KMS-11 (cell line): Measurements from ENCODE around the gene DTWD1.
"Not testable (repeated sequence)": the region's sequence is repeated elsewhere in the genome, so short reads cannot be mapped to it uniquely, and the experiment has no call there.

Source experiments
- H2AFZ ChIP-seq: fragments of 200-600 bp; sonication (generic); 2 replicates; pipeline ENCODE4 v1.6.1; 2016; ENCODE audit warnings: antibody characterized with exemption, mixed run types, low read depth
- H3K27ac ChIP-seq: fragments of 200-600 bp; sonication (generic); 2 replicates; pipeline ENCODE4 v1.6.1; 2016; ENCODE audit warnings: mild to moderate bottlenecking, mixed run types
- H3K27me3 ChIP-seq: fragments of 200-600 bp; sonication (generic); 2 replicates; pipeline ENCODE4 v1.6.1; 2017; ENCODE audit warnings: mild to moderate bottlenecking, low read depth, mixed run types, moderate library complexity; ENCODE audit not compliant: insufficient read depth
- H3K36me3 ChIP-seq: fragments of 200-600 bp; sonication (generic); 2 replicates; pipeline ENCODE4 v1.6.1; 2017; ENCODE audit warnings: mild to moderate bottlenecking, mixed run types; ENCODE audit not compliant: insufficient read depth
- H3K4me1 ChIP-seq: fragments of 200-600 bp; sonication (generic); 2 replicates; pipeline ENCODE4 v1.6.1; 2016; ENCODE audit warnings: mild to moderate bottlenecking, low read depth, mixed run types; ENCODE audit not compliant: poor library complexity, severe bottlenecking
- H3K4me2 ChIP-seq: fragments of 200-600 bp; sonication (generic); 2 replicates; pipeline ENCODE4 v1.7.0; 2016; ENCODE audit warnings: mild to moderate bottlenecking, mixed run types
- H3K4me3 ChIP-seq: fragments of 200-600 bp; sonication (generic); IDR thresholded peaks from 2 replicates; pipeline ENCODE4 v1.6.1; 2017; ENCODE audit warnings: low read depth, low read length, mixed read lengths; ENCODE audit not compliant: insufficient read depth
- H3K79me2 ChIP-seq: fragments of 200-600 bp; sonication (generic); 2 replicates; pipeline ENCODE4 v1.6.1; 2016; ENCODE audit warnings: low read depth, mixed run types; ENCODE audit not compliant: insufficient read depth
- H3K9ac ChIP-seq: fragments of 200-600 bp; sonication (generic); 2 replicates; pipeline ENCODE4 v1.6.1; 2016; ENCODE audit warnings: mild to moderate bottlenecking, mixed run types
- H4K20me1 ChIP-seq: fragments of 200-600 bp; sonication (generic); 2 replicates; pipeline ENCODE4 v1.6.1; 2016; ENCODE audit warnings: mild to moderate bottlenecking, mixed run types; ENCODE audit not compliant: insufficient read depth
- CTCF ChIP-seq: fragments of 200-600 bp; sonication (generic); conservative IDR thresholded peaks from 2 replicates; pipeline ENCODE4 v1.6.1; 2017; ENCODE audit warnings: low read depth, mild to moderate bottlenecking, antibody characterized with exemption, low read length, moderate library complexity, mixed read lengths

The DTWD1 gene

GRCh38 chr15:49652922-49653321 lies 32.1 kb downstream of the DTWD1 start:
- no peaks in the 10 kb centered on the region for H3K4me1 ChIP-seq
- no peak overlapping the region for H3K27ac ChIP-seq
- H4K20me1 ChIP-seq: no peaks in the 10 kb centered on the region

GRCh38 chr15:49656734-49657133 lies 35.9 kb downstream of the DTWD1 start:
- H2AFZ ChIP-seq: no peak overlapping the region

More at GRCh38 chr15:49652922-49653321, 32.1 kb downstream of the DTWD1 start:
- no peaks in the 10 kb centered on the region for H3K79me2 ChIP-seq
- no peak for TF ChIP-seq CTCF
- no peak overlapping the region for H3K4me3 ChIP-seq
- no peak overlapping the region for H3K9ac ChIP-seq
- H3K27me3 ChIP-seq: no peaks in the 10 kb centered on the region
- no peak overlapping the region for H3K4me2 ChIP-seq
- no peaks in the 10 kb centered on the region for H3K36me3 ChIP-seq
- no peak overlapping the region for H2AFZ ChIP-seq

GRCh38 chr15:49664716-49665115 lies 43.9 kb downstream of the DTWD1 start:
- Histone ChIP-seq H3K9ac (no peak overlapping the region), H3K36me3 (no peaks in the 10 kb centered on the region), H3K27ac (no peak overlapping the region), H3K4me2 (no peak overlapping the region), H3K27me3 (no peaks in the 10 kb centered on the region), H2AFZ (no peak overlapping the region), H3K4me1 (no peaks in the 10 kb centered on the region), H4K20me1 (no peaks in the 10 kb centered on the region), H3K79me2 (no peaks in the 10 kb centered on the region), H3K4me3 (no peak overlapping the region)
- TF ChIP-seq CTCF: no peak

More at GRCh38 chr15:49656734-49657133, 35.9 kb downstream of the DTWD1 start:
- Histone ChIP-seq H3K9ac (no peak overlapping the region), H4K20me1 (no peaks in the 10 kb centered on the region), H3K4me3 (no peak overlapping the region), H3K79me2 (no peaks in the 10 kb centered on the region), H3K27me3 (no peaks in the 10 kb centered on the region), H3K36me3 (no peaks in the 10 kb centered on the region), H3K4me2 (no peak overlapping the region), H3K27ac (no peak overlapping the region), H3K4me1 (no peaks in the 10 kb centered on the region)
- no peak for TF ChIP-seq CTCF

GRCh38 chr15:49666486-49666885 lies 45.6 kb downstream of the DTWD1 start:
- not testable (repeated sequence) for H4K20me1 ChIP-seq, H3K4me1 ChIP-seq, H3K4me3 ChIP-seq, H3K27ac ChIP-seq, H3K27me3 ChIP-seq, H3K4me2 ChIP-seq, H3K79me2 ChIP-seq, H2AFZ ChIP-seq, H3K36me3 ChIP-seq, H3K9ac ChIP-seq

GRCh38 chr15:49669288-49669687 lies 48.4 kb downstream of the DTWD1 start:
- H3K27me3 ChIP-seq: no peaks in the 10 kb centered on the region
- H3K9ac ChIP-seq: no peak overlapping the region
- TF ChIP-seq CTCF: no peak
- H3K79me2 ChIP-seq: no peaks in the 10 kb centered on the region
- no peak overlapping the region for H2AFZ ChIP-seq
- H3K4me2 ChIP-seq: no peak overlapping the region
- H3K4me3 ChIP-seq: no peak overlapping the region
- no peaks in the 10 kb centered on the region for H4K20me1 ChIP-seq
- no peaks in the 10 kb centered on the region for H3K4me1 ChIP-seq
- no peak overlapping the region for H3K27ac ChIP-seq
- no peaks in the 10 kb centered on the region for H3K36me3 ChIP-seq
